Fibroblast of villous mesenchyme (primary cell): Measurements from ENCODE around the gene GALNT7. TPM values are rescaled to one million over a fixed set of nuclear protein-coding genes. Genes with fewer than 3 reads are reported as not detected.

ENCODE experiments used
- DNase-seq: peaks from one replicate; pipeline ENCODE4 v3.0.0-alpha.2; 2010; ENCODE audit warnings: low read depth
- H3K4me3 ChIP-seq: 2 replicates; pipeline ENCODE4 v1.5.1; 2011; ENCODE audit warnings: low read depth, mild to moderate bottlenecking, low read length
- total RNA-seq: library from RNA; depleted of rRNA; stranded (reverse); fragments of >200 nt; gene quantifications from 2 replicates; pipeline ENCODE4 v1.2.3, GENCODE V29; 2012
- TF ChIP-seq, protein P1 (sequence below): IDR thresholded peaks from 2 replicates; pipeline ENCODE4 v1.5.1; 2012; ENCODE audit warnings: low read depth, mild to moderate bottlenecking, low read length; ENCODE audit not compliant: insufficient read depth

Gene GALNT7
- total RNA-seq, 1 donor = 23.3 TPM

DNA sequence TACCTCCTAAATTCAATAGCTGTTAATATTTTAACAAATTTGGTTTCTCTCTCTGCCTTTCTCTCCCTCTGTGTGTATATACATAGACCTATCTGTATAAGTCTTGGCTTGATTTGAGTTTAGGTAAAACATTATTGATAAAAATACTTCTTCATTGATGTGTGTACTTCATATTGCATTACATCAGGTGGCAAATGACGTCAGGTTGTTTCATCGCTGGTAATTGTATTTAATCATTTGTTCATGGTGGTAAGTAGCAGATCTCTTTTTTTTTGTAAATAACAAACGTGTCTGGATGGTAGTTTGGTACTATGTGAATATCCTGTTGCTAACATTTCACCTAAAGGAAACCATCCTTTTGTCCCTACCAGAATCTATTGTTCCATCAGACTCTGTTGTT, 55.1 kb downstream of the GALNT7 start:
- TF ChIP-seq, protein P1, sequence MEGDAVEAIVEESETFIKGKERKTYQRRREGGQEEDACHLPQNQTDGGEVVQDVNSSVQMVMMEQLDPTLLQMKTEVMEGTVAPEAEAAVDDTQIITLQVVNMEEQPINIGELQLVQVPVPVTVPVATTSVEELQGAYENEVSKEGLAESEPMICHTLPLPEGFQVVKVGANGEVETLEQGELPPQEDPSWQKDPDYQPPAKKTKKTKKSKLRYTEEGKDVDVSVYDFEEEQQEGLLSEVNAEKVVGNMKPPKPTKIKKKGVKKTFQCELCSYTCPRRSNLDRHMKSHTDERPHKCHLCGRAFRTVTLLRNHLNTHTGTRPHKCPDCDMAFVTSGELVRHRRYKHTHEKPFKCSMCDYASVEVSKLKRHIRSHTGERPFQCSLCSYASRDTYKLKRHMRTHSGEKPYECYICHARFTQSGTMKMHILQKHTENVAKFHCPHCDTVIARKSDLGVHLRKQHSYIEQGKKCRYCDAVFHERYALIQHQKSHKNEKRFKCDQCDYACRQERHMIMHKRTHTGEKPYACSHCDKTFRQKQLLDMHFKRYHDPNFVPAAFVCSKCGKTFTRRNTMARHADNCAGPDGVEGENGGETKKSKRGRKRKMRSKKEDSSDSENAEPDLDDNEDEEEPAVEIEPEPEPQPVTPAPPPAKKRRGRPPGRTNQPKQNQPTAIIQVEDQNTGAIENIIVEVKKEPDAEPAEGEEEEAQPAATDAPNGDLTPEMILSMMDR = no peak
- DNase-seq = no peak
- no peak overlapping the region for H3K4me3 ChIP-seq

DNA sequence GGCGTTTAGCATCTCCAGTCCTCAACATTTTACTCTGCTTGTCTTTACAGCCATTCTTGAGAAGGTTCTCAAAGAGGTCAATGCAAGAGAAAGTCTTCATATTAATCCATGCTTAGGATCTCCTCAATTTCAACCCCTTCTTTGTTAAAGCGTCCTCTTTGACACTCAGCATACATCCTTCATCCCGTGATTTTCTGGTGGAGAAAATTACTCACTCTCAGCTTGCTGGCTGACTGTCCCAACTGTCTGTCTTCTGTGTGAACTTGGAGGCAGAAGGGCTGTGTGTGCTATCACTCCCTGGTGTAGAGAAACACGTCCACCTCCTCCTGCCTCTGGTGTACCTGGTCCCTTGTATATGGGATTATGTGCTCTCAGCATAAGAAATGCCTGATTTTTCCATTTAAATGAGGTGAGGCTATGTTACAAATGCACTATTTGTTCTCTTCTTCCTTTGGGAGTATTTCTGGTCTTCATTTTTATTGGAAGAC, 57.8 kb downstream of the GALNT7 start:
- no peak for DNase-seq
- TF ChIP-seq, protein P1 = no peak
- no peak overlapping the region for H3K4me3 ChIP-seq

DNA sequence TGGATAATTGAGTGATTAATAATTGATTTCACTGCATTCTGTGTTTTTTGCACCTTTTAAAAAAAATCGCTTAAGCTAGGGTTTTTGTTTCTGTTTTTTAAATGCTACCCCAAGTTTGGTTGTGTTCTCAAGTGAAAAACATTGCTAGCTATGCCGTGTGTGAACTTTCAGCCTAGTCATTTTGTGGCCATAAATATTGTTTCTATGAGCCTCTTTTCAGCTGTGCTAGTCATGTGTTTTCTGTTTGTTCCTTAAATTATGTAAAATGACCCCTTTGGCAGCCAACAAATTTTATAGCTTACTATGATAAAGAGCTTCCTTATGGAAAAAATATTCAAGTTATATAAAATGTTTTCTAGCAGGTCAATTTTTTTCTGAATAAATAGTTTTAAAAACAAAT, 59.1 kb downstream of the GALNT7 start:
- H3K4me3 ChIP-seq = no peak overlapping the region
- TF ChIP-seq, protein P1 = no peak
- no peak for DNase-seq

DNA sequence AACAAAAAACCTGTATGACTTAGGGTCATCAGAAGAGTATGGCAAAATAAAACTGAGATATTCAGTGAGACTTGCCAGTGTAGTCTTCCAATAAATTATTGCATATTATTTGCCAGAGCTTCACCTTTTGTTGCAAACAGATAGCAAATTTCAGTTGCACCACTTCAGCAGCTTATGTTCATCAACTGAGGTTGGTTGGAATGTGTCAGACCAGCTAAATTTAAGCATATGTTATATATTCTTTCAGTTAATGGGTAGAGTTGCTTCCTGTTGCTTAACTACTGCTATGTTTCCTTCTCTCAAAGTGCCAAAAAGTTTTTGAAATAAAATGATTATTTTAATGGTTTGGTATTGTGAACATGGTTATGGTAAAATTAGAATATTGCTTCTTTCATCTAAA, 61.5 kb downstream of the GALNT7 start:
- TF ChIP-seq, protein P1 = no peak
- DNase-seq = no peak
- H3K4me3 ChIP-seq = no peak overlapping the region

DNA sequence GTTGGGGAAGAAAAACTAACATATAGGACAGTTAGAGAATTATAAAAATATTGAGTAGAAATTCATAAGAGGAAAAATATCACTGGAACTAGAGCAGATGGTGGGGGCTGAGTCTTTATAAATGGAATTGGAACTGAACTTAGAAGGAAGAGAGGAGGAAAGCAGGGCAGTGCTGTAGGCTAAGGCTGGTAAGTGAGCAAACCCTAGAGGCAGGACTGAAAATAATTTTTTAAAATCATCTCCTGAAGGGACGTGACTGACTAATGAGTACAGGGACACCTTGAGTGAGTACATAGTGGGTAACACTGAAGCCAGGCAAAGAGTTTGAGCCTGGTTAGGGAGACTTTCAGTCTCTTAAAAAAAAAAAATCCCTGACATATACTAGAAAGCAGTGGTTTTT, 63.3 kb downstream of the GALNT7 start:
- TF ChIP-seq, protein P1 = peak; percentile 18
- H3K4me3 ChIP-seq = no peak overlapping the region
- no peak for DNase-seq

DNA sequence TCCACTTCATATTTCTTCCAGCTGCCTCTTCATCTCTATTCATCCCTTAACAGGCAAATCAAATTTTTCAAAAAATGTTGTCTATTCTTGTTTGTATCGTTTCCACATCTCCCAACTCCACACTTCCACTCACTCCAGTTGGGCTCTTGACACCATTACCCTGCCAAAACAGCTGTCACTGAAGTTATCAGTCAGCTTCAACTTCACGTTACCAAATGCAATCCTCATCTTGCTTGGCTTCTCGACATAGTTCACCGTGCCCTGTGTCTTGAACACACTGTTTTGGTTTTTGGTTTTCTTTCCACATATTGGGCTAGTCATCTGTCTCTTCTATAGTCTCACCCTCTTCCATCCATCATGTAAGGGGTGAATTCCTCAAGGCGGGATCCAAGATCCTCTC, 65.2 kb downstream of the GALNT7 start:
- H3K4me3 ChIP-seq = no peak overlapping the region
- DNase-seq = no peak
- TF ChIP-seq, protein P1 = no peak

DNA sequence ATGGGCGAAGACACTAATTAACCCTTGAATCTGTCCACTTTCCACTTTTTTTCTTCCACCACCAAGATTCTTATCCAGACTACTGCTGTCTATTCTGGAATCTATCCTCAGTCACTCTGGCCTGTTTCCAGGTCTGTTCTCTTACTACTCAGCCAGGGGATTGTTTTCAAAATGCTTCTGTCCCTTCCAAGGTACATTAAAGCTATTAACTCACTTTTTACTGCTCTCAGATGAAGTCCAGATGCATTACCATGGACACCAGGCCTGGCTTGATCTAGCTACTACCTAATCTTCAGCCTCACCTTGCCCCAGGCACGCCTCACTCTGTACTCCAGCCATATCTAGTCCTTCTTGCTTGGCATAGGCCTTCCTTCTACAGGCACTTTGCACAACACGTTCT, 66.4 kb downstream of the GALNT7 start:
- TF ChIP-seq, protein P1 = no peak
- DNase-seq = peak; percentile 18
- no peak overlapping the region for H3K4me3 ChIP-seq
